Activated T-helper 9 cell treated with anti-CD3 and anti-CD28 coated beads, Interleukin-2, amount 50 U/mL, for 16 hours (primary cell): Measurements from ENCODE around the gene TTK.
"Not testable (repeated sequence)": the region's sequence is repeated elsewhere in the genome, so short reads cannot be mapped to it uniquely, and the experiment has no call there.

Experiments
- DNase-seq: peaks from one replicate; pipeline ENCODE4 v3.0.0-alpha.2; 2020; ENCODE audit warnings: low read depth

TTK gene

GRCh38 chr6:80021591-80021990, 17.1 kb downstream of the TTK start:
- no peak for DNase-seq

GRCh38 chr6:80022803-80023202, 18.4 kb downstream of the TTK start:
- DNase-seq, result no peak

DNA sequence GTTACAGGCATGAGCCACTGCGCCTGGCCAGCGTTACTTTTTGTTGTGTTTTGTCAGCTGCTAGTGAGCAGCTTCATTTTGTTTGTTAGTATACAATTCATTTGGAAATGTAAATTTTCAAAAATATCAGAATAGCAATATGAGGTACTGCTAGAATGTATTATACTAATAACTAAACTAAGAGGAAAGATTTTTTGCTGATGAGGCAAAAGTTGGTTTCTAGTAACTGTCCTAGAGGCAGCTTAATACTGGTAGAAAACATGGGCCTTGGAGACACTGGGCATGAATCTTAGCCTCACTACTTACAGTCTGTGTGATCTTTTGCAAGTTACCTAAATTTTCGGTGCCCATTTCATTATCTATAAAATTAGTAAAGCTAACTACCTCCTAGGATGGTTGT, 24.1 kb downstream of the TTK start:
- DNase-seq, result no peak

DNA sequence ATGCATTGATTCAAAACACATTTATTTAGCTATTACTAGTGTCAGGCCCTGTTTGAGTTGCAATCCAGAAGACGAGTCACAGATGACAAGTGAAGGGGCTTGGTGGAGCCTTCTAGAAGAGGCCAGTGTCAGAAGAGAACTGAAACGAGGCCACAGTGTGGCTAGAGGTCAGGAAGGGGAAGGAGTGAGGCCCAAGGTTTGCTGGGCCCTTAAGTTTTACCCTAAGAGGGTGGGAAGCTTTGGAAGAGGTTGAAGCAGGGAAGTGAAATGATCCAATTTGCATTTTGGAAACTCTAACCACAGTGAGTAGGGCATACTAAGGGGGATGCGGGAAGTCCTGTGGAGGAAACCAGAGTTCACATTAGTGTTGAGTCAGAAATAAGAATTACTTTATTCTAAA, 25.0 kb downstream of the TTK start:
- no peak for DNase-seq

- not testable (repeated sequence) for DNase-seq
These were observed 43.8 kb downstream of the TTK start for GRCh38 chr6:80048220-80048619.

DNA sequence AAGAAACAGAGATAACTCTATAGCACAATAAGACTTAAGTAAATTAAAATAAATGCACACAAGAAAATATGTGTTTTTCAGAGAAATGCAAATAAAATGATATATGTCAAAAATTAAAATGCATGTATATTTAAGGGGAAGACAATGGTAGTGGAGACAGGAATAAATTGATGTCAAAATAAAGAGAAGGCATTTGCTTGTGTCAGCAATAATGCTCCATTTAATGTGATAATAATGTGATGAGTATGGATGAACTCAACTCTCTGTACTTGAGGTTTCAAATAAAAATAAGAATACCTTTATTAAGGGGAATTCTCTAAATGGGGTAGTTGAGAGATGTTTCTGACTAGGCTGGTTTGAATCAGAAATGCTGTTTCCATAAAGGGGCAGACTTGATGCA, 56.3 kb downstream of the TTK start:
- DNase-seq, result no peak

DNA sequence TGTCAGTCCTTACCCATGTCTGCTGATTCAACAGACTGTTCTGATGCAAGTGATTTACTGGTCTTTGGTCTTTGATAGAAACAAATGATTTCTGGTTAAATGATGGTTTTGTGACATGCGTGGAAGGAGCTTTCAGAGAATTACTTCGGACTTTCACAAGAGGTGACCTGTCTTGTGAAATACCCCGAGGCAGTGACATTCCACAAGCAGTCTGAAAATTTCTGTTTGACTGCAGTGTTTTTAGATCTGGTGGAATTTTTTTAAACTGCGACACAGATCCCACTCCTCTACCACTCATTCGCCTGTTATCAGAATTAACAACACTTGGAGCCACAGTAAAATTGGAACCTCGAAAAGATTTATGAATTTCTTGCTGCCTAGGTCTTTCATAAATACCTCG, 63.7 kb downstream of the TTK start:
- DNase-seq, result not testable (repeated sequence)

GRCh38 chr6:80070431-80070830, 66.0 kb downstream of the TTK start:
- DNase-seq, result not testable (repeated sequence)

- DNase-seq, result no peak
These were observed 72.6 kb downstream of the TTK start for GRCh38 chr6:80077067-80077466.

GRCh38 chr6:80088637-80089036, 84.2 kb downstream of the TTK start:
- no peak for DNase-seq

DNA sequence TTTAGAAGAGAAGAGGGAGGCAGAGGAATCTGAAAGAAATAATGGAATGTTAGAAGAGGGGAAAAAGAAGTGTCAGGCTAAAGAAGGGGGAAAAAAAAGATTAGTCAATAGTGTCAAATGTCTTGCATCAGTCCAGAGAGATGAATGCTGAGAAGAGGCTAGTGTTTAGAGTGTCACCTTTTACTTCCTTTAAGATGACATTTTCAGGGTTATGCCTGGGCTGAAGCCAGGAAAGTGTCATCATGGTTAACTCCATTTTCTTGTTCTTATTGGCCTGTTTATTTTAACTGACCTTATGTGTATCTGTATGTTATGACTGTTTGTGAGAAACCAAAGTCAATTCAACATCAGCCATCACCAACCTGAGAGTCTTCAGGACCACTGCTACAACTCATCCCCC, 87.1 kb downstream of the TTK start:
- DNase-seq, result no peak
